Activated T-cell treated with anti-CD3 and anti-CD28 coated beads for 4 hours (primary cell): ENCODE measurements around the gene RLF.

Source experiments
- DNase-seq: peaks from one replicate; pipeline ENCODE4 v3.0.0-alpha.2; 2020

Gene RLF

GRCh38 chr1:40274331-40274730 lies 113.1 kb downstream of the RLF start:
- no peak for DNase-seq

DNA sequence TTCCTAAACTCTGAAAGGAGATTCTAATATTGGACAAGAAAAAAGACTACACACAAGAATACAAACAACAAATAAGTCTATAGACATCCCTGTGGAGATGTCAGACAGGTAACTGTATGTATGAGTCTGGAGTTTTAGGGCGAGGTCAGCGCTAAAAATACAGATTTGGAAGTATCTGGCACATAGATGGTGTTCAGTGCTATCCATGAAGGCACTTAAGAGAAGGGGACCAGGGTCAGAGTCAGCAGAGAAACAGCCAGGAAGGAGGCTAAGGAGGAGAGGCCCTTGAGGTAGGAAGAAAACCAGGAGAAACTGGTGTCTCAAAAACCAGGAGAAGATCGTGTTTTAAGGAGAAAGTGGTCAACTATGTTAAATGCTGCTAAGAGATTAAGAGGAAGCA lies 114.9 kb downstream of the RLF start:
- DNase-seq, result no peak

DNA sequence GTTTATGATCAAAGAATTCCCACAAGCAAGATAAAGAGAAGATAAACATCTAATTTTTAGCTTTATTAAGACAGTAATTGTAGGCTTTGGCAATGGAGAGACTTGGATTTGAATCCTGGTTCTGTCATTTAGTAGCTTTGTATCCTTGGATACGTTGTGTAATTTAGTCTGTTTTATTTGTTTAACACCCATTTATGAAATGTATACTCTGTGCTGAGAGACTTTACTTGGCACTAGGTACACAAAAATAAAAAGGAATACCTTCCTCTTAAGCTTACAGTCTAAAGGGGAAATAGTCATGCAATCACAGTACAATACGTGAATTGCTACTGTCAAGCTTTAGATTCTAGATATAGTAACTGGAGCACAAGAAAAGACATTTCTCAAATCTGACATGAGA lies 120.7 kb downstream of the RLF start:
- DNase-seq, result no peak
